ENCODE measurements around the gene KSR2. TPM values are rescaled to one million over a fixed set of nuclear protein-coding genes. Genes with fewer than 3 reads are reported as not detected.

The KSR2 gene
- total and polyA plus RNA-seq, 2 donors from 2014 or later: 0.34 to 2.9 TPM

- H3K9ac ChIP-seq (ENCODE audit: low read length in 3 of 3): no peak overlapping the region
- H3K9me3 ChIP-seq (ENCODE audit: control insufficient read depth in 2 of 3, insufficient read depth in 1 of 3, low read length in 3 of 3): peaks cover 0 to 6% (median 0%) of the 10 kb centered on the region in 3 donors
- FAIRE-seq: no peak
- H3K4me1 ChIP-seq (ENCODE audit: control insufficient read depth in 2 of 3, insufficient read depth in 2 of 3, low read depth in 1 of 3, low read length in 3 of 3): no peaks in the 10 kb centered on the region
- H3K36me3 ChIP-seq (ENCODE audit: control insufficient read depth in 2 of 3, insufficient read depth in 3 of 3, low read length in 3 of 3): no peaks in the 10 kb centered on the region
- no peak overlapping the region for H3K27ac ChIP-seq (ENCODE audit: low read depth in 2 of 2, low read length in 2 of 2)
- H3K27me3 ChIP-seq (ENCODE audit: control insufficient read depth, insufficient read depth, low read length): no peaks in the 10 kb centered on the region
- no peak for TF ChIP-seq CTCF (IDR thresholded peaks at IDR 0.05; ENCODE audit: borderline replicate concordance, extremely low read depth, insufficient read depth)
- no peak overlapping the region for H3K4me3 ChIP-seq (ENCODE audit: low read length in 3 of 3)
- DNase-seq: no peak
- intact Hi-C loops (cut with DNase I): no loop called here
These were observed 501.2 kb downstream of the KSR2 start for GRCh38 chr12:117467588-117467987.

GRCh38 chr12:117466677-117467362, 502.0 kb downstream of the KSR2 start:
- intact Hi-C loops (cut with DNase I): no loop called here
- no peaks in the 10 kb centered on the region for H3K36me3 ChIP-seq (ENCODE audit: control insufficient read depth in 2 of 3, insufficient read depth in 3 of 3, low read length in 3 of 3)
- H3K4me1 ChIP-seq (ENCODE audit: control insufficient read depth in 2 of 3, insufficient read depth in 2 of 3, low read depth in 1 of 3, low read length in 3 of 3): no peaks in the 10 kb centered on the region
- DNase-seq (no peak), FAIRE-seq (no peak)
- no peaks in the 10 kb centered on the region for H3K27me3 ChIP-seq (ENCODE audit: control insufficient read depth, insufficient read depth, low read length)
- no peak for TF ChIP-seq CTCF (IDR thresholded peaks at IDR 0.05; ENCODE audit: borderline replicate concordance, extremely low read depth, insufficient read depth)
- H3K4me3 ChIP-seq (ENCODE audit: low read length in 3 of 3): no peak overlapping the region
- peaks cover 0 to 6% (median 0%) of the 10 kb centered on the region in 3 donors for H3K9me3 ChIP-seq (ENCODE audit: control insufficient read depth in 2 of 3, insufficient read depth in 1 of 3, low read length in 3 of 3)
- no peak overlapping the region for H3K9ac ChIP-seq (ENCODE audit: low read length in 3 of 3)
- H3K27ac ChIP-seq (ENCODE audit: low read depth in 2 of 2, low read length in 2 of 2): no peak overlapping the region

GRCh38 chr12:117461732-117462131, 507.1 kb downstream of the KSR2 start:
- H3K9ac ChIP-seq (ENCODE audit: low read length in 3 of 3): no peak overlapping the region
- H3K27me3 ChIP-seq (ENCODE audit: control insufficient read depth, insufficient read depth, low read length): no peaks in the 10 kb centered on the region
- H3K4me1 ChIP-seq (ENCODE audit: control insufficient read depth in 2 of 3, insufficient read depth in 2 of 3, low read depth in 1 of 3, low read length in 3 of 3): peaks cover 0 to 5% (median 0%) of the 10 kb centered on the region in 3 donors
- no peak for TF ChIP-seq CTCF (IDR thresholded peaks at IDR 0.05; ENCODE audit: borderline replicate concordance, extremely low read depth, insufficient read depth)
- H3K9me3 ChIP-seq (ENCODE audit: control insufficient read depth in 2 of 3, insufficient read depth in 1 of 3, low read length in 3 of 3): no peaks in the 10 kb centered on the region
- no peak overlapping the region for H3K4me3 ChIP-seq (ENCODE audit: low read length in 3 of 3)
- intact Hi-C loops (cut with DNase I): no loop called here
- FAIRE-seq: no peak
- H3K36me3 ChIP-seq (ENCODE audit: control insufficient read depth in 2 of 3, insufficient read depth in 3 of 3, low read length in 3 of 3): no peaks in the 10 kb centered on the region
- no peak for DNase-seq
- H3K27ac ChIP-seq (ENCODE audit: low read depth in 2 of 2, low read length in 2 of 2): no peak overlapping the region
